Measurements from ENCODE around the gene MSN.

GRCh38 chrX:65667157-65667502, 324 bp upstream of the MSN start:
- TF ChIP-seq, protein P1, sequence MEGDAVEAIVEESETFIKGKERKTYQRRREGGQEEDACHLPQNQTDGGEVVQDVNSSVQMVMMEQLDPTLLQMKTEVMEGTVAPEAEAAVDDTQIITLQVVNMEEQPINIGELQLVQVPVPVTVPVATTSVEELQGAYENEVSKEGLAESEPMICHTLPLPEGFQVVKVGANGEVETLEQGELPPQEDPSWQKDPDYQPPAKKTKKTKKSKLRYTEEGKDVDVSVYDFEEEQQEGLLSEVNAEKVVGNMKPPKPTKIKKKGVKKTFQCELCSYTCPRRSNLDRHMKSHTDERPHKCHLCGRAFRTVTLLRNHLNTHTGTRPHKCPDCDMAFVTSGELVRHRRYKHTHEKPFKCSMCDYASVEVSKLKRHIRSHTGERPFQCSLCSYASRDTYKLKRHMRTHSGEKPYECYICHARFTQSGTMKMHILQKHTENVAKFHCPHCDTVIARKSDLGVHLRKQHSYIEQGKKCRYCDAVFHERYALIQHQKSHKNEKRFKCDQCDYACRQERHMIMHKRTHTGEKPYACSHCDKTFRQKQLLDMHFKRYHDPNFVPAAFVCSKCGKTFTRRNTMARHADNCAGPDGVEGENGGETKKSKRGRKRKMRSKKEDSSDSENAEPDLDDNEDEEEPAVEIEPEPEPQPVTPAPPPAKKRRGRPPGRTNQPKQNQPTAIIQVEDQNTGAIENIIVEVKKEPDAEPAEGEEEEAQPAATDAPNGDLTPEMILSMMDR (IDR thresholded peaks at IDR 0.05; ENCODE audit: low read length): no peak
- no peak for TF ChIP-seq EZH2 (IDR thresholded peaks at IDR 0.05; ENCODE audit: borderline replicate concordance, low read length)

All from OCI-LY1 (cell line).